ENCODE results near the gene PLA2G10.

GRCh38 chr16:14658063-14658462, 36.0 kb downstream of the PLA2G10 start:
- TF ChIP-seq POLR2A (IDR thresholded peaks at IDR 0.05) (no peak), CTCF (IDR thresholded peaks at IDR 0.05) (no peak)

All from Peyer's patch (tissue), 4 donors.